Stimulated activated CD8-positive, alpha-beta memory T cell treated with anti-CD3 and anti-CD28 coated beads, Interleukin-12 subunit alpha, Interleukin-12 subunit beta, amount 100 ng/mL, for 4 hours (primary cell): Measurements from ENCODE around the gene ABCC6.
"Not testable (repeated sequence)": the region's sequence is repeated elsewhere in the genome, so short reads cannot be mapped to it uniquely, and the experiment has no call there.

Experiments
- DNase-seq: peaks from one replicate; pipeline ENCODE4 v3.0.0-alpha.2; 2020; ENCODE audit warnings: low read depth

ABCC6 gene

GRCh38 chr16:16112450-16113053 is 110.7 kb downstream of the ABCC6 start:
- DNase-seq: no peak

GRCh38 chr16:16111639-16112038 is 111.7 kb downstream of the ABCC6 start:
- no peak for DNase-seq

- no peak for DNase-seq
Measured at GRCh38 chr16:16110111-16110490, 113.2 kb downstream of the ABCC6 start.

- DNase-seq: no peak
Measured at GRCh38 chr16:16109453-16110110, 113.7 kb downstream of the ABCC6 start.

GRCh38 chr16:16108759-16109158 is 114.5 kb downstream of the ABCC6 start:
- DNase-seq: no peak

GRCh38 chr16:16107839-16108238 is 115.5 kb downstream of the ABCC6 start:
- DNase-seq: no peak

- no peak for DNase-seq
Measured at GRCh38 chr16:16106466-16106865, 116.8 kb downstream of the ABCC6 start.

GRCh38 chr16:16105646-16106045 is 117.6 kb downstream of the ABCC6 start:
- DNase-seq: no peak

GRCh38 chr16:16104804-16105141 is 118.5 kb downstream of the ABCC6 start:
- not testable (repeated sequence) for DNase-seq

GRCh38 chr16:16104132-16104803 is 119.0 kb downstream of the ABCC6 start:
- not testable (repeated sequence) for DNase-seq

- no peak for DNase-seq
Measured at GRCh38 chr16:16102738-16103137, 120.6 kb downstream of the ABCC6 start.

- DNase-seq: no peak
Measured at GRCh38 chr16:16101585-16101984, 121.7 kb downstream of the ABCC6 start.

- DNase-seq: no peak
Measured at GRCh38 chr16:16100631-16101030, 122.7 kb downstream of the ABCC6 start.

GRCh38 chr16:16099320-16099719 is 124.0 kb downstream of the ABCC6 start:
- no peak for DNase-seq
